NCI-H128 (cell line): ENCODE measurements around the gene PARP14.
A peak's percentile ranks its signal among the peaks of the same experiment; 100 is the strongest.
"Not testable (repeated sequence)": the region's sequence is repeated elsewhere in the genome, so short reads cannot be mapped to it uniquely, and the experiment has no call there.

Source experiments
- DNase-seq: peaks from one replicate; lab custom pipeline; 2025; ENCODE audit not compliant: unreplicated experiment; lab: John Stamatoyannopoulos, UW

PARP14 gene

DNA sequence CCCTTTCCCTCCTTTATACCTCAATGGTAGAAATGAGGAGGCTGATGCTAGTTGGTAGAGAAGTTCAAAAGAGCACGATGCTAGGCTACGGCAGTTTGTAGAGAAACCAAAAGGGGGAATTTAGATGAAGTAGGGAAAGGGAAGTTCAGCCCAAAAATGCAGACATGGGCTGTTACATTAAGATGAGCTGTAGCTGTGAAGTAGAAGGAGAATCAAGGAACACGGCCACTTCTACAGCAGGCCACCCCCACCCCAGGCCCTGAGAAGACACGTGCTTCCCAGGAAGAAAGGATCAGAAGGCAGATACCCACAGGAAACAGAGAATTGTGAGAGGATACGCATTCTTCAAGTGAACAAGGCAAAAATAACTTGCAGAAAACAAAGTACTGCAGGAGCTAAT, 2.1 kb upstream of the PARP14 start:
- DNase-seq = no peak

DNA sequence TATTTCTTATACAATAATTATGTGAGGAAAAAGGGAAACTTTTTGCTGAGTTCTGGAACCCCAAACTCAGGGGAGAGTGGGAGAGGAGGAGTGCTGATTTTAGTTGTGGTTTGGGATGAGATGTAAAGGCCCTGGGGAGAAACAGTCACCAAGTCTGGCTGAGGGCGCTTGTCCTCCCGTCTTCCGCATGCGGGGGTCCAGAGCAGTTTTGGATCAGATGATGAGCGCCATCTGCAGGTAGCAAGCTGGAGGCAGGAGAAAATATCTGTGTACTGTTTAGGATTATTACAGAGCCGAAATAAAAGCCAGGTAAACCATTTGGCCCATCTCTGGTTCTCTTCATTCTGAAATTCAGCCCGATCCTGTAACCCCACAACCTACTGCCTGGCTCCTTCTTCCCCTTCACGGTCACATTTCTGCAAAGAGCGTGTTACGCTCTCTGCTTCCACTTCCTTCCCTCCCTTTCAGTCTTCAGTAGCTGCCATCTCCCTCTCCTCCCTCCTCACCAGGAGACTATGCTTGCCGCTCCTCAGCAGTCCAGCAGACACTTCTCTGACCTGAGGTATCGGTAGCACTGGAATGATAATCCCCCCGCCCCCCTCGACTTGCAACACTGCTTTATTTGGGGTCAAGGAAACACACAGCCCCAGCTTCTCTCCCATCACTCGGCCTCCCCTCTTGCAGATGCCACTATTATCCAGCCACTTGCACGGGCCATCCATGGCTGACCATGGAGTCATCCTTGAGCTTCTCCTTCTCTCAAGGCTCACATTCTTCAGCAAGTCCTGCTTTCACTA, 1.4 kb upstream of the PARP14 start:
- DNase-seq = peak; percentile 42

DNA sequence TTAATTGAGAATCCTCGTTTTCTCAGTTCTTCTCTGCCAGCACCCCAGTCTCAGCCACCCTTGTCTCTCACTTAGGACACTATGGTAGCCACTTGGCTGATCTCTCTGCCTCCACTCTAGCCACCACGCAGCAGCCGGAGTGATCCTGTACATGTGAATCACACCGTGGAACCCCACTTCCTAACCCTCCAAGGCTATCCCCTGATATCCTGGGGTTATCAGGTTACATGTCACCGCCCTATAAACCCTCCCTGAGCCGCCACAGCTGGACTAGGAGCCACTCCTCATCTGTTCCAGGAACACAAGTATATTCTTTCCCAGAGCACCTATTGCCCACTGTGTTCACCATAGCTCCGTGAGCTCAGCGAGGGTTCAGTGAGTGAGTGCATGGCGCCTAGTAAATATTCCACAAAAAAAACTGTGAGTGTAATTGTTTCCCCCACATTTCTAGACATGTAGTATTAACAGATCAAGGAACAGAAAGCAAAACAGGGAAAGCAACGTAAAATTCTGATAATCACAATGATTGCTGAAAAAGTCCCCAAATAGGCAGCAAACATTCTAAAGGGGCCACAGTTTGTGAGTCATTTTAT, 661 bp upstream of the PARP14 start:
- no peak for DNase-seq

DNA sequence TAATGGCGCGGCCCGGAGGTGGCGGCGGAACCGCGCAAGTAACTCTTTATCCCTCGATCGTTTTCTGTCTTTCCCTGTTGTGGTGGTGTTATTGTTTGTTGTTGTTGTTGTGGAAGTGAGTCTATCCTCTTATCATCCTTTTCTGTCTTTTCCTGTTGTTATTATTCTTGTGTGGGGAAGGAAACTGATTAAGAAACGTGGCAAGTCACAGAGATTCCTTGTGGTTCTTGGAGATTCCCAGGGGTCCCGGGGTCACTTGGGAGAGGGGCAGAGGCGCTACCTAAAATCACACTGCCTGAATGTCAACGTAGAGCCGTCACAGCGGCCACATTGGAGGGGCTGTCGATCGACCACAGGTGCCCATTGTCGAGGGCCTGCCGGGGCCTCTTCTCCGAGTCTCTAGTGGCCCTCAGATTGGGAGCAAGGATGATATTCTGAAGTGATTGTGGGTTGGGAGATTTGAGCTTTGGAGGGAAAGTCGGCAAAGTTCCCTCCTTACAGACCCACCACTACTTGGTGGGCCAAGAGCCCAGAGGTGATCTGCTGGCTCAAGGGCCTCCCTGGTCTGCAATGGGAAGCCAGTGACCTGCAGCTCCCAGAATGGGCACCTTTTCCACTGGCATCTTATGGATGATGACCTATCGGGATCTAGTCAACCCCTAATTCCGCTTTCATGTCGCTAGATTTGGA, 790 bp downstream of the PARP14 start:
- no peak for DNase-seq

DNA sequence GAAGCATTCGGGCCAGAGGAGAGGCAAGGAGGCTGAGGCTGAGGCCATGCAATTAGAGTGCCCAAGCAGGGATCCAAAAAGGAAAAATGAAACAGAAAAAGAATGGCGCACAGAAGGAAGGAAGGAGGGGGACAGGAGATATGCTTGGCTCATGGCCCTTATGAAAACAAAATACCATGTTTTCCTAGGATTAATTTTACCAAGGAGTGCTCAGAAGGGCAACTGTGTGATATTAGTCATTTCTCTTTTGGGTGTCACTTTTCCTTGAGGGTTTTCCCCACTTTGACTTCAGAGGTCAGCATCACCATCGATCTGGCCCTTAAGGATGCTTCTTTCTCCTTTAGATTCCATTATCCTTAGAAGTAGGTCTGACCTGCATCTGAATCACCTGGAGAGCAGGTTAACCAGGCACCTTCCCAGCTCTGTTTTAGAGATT, 1.4 kb downstream of the PARP14 start:
- no peak for DNase-seq

DNA sequence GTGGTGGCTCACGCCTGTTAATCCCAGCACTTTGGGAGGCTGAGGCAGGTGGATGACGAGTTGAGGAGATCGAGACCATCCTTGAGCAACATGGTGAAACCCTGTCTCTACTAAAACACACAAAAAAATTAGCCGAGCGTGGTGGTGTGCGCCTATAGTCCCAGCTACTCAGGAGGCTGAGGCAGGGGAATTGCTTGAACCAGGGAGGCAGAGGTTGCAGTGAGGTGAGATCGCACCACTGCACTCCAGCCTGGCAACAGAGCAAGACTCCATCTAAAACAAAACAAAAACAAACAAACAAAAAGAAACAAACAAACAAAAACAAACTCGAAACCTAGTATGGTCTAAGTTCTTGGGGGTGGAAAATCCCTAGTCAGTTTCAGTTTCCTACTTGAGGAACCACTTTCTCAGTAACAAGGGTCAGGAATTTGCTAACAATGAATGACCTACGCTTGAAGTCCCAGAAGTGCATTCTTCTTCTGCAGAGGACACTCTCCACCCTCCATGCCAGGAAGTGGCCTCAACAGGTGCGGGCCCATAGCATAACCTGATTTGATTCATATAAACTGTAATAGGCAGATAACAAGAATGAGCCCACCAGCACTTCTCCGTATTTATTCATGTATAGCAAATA, 2.3 kb downstream of the PARP14 start:
- not testable (repeated sequence) for DNase-seq

DNA sequence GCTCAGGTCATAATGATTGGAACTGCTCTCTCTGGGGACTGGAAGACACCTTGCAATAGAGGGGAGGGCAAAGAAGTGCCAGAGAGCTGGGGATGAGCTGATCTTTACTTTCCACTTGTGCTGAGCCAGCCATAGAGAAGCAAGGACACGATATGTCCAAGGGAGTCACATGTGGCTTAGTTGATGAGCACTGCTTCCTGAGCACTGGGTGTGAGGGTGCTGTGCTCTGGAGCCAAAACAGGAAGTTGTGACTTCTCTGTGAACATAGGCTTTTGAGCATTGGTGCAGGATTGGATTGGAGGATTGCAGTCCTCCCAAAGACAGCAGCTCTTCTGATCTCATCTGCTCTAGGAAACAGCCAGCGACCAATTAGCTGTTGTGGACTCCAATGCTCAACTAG, 6.7 kb downstream of the PARP14 start:
- DNase-seq = no peak

DNA sequence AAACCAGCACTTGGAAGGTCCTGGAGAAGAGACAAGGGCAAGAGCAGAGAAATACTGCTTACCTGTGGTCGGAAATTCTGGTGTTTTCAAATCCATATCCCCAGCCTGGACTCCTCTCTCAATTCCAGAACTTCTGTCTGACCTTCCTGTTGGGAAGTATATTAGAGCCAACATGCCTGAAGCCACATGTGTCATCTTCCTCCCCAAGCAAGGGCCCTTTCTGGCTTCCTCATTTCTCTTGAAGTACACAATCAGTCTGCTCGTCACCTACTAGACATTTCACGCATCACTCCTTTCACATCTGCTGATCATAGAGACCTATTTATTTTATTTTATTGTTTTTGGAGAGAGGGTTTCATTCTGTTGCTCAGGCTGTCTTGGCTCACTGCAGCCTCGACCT, 8.4 kb downstream of the PARP14 start:
- no peak for DNase-seq

DNA sequence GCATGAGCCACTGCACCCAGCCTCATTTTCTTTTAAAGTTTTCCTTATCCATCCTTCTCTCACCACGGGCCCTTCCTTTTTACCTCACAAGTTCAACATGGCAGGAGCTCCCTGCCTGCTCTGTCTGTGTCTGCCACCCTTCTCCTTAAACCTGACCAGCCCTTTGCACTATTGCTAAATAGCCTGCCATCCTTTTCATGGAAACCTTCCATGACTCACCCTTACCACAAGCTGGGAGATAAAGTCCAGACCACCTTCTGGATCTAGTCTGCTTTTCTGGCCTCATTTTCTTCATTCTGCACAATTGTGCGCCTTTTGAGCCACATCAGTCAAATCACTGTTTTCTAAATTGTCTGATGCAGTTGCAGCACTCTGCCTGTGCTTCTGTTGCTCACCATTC, 8.9 kb downstream of the PARP14 start:
- no peak for DNase-seq

DNA sequence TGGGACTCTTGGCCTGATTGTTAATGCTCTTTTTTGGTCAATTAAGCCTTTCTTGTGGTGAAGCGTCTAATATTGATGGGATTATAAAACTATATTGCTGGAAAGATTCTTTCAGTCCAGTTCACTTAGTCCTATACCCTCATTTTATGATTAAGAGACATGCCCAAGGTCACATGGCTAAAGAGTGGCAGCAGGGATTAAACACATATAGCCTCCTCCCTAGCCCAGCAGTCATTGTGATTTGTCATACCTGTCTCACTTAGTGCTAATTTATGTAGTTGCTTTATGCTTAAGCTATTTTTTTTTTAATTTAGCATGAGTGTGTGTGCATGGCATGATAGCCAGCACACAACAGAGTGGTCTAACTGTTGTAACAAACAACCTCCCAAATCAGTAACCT, 9.5 kb downstream of the PARP14 start:
- DNase-seq = no peak

DNA sequence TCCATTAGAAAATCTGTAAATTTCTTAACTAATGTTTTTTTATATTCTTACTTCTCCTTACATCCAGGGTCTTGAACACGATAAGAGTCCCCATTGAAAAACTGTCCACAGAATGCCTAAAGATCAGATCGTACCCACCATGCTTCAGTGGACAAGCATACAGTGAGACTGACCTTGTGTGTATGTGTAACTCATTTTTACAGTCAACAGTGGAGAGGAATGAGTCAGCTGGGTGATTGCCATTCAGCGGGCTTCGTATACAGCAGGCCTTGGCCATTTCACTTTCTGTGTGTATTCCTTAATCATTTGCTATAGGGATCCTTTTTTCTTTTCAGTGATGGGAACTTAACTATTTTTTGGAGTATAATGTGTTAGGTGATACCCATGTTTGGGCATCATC, 10.6 kb downstream of the PARP14 start:
- DNase-seq = no peak

DNA sequence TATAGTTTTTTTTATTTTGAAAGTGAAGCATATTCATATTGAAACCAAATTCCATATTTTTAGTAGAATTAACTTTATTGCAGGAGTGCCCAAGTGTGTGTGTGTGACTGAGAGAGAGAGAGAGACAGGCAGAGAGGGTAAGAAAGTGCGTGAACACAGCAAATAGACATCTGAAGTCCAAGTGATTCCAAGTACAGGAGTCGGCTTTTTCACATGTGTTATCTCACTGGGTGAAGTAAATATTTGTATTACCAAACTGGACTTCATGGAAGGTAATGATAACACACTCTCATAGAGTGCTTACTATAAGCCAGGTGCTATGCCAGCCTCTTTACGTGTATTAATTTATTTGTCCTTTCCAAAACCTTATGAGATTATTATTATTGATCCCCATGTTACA, 12.0 kb downstream of the PARP14 start:
- no peak for DNase-seq

DNA sequence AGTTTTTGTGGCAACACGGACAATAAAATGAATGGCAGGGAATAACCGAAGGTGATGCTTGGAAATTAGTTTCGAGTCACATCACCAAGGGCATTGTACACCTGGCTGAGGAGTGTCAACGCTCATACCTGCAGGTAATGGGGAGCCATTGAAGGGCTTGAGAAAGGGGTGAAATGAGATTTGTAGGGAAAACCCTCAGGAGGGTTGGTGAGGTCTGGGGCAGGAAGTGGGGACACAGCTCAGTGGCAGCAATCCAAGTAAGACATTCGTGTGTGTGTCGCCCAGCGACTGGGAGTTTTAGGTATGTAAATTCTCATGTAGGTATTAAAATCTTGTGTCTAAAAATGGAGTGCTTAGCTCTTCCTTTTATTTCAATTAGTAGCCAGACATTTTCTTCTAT, 14.3 kb downstream of the PARP14 start:
- no peak for DNase-seq

DNA sequence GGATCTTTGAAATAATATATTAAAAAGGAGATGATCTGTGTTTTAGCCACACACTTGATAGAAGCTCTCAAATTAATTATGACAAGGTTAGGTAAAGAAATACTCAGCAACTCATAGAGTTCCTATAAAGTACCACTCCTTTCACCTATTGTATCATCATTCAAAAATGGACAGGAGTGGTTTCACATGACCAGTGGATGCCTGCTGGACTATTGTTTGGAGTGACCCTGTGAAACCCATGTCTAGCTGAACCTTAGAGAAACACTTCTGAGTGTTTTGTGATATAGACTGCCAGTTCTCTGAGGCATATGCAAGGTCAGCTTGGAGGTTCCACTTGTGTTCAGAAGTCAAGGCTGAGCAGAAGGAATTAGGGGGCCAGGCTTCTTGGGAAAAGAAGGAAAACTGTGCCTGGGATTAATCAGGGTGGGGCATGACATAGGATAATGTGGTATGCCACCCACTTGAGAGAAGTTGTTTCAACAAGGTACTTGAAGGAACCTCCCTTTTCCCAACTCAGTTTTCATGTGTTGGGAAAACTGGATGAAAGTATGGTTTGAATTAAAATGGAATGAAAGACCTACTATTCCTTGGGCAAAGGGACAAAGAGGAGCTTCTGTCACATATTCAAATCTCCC, 15.4 kb downstream of the PARP14 start:
- DNase-seq = no peak

DNA sequence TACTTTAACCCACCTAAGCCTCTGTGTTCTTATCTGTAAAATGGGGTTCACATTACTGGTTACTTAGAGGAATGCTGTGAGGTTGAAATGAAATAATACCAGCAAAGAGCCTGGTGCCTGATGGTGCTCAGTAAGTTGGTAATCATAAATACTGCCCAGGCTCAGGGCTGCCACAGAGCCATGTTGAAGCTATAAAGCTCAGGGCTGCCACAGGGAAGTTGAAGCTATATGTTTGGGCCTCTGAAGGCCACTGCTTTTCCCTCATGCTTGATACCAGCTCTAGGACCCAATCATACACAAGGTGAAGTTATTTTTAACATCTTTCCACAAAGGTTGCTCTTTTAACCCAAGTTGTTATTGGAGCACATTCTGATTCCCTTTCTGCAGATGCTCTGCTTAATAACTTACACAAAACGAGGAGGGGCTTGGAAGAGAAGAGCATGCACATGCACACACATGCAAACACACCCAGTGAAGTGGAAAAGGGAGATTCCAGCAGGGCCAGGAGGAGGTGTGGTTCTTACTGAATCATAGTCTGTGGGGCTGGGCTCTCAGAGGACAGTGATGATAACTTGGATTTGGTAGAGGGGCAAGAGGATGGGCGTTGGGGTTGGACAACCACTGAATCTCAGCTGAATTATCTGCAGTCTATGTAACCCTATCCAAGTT, 17.4 kb downstream of the PARP14 start:
- no peak for DNase-seq

DNA sequence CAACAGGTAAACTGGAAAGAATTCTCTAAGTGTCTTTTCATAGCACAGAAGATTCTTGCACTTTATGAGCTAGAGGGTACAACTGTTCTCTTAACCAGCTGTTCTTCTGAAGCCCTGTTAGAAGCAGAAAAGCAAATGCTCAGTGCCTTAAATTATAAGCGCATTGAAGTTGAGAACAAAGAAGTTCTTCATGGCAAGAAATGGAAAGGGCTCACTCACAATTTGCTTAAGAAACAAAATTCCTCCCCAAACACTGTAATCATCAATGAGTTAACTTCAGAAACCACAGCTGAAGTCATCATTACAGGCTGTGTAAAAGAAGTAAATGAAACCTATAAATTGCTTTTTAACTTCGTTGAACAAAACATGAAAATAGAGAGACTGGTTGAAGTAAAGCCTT, 19.6 kb downstream of the PARP14 start:
- no peak for DNase-seq

DNA sequence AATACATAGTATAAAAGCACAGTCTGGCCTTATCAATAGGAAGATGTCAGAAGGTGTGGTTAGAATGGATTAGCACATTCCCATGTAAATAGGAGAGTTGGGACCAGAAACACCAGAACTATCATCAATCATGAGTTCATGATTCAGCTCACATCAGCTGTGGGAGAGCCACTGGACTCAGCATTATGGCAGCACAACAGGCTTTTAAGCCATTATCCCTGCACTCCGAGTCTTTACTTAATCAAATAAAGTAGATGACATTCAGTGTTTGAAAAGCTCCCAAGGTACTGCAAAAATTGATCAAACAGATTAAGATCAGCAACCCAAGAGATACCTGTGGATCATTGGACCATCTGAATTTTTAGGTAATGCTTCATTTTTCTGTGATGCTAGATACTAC, 24.7 kb downstream of the PARP14 start:
- DNase-seq = no peak

DNA sequence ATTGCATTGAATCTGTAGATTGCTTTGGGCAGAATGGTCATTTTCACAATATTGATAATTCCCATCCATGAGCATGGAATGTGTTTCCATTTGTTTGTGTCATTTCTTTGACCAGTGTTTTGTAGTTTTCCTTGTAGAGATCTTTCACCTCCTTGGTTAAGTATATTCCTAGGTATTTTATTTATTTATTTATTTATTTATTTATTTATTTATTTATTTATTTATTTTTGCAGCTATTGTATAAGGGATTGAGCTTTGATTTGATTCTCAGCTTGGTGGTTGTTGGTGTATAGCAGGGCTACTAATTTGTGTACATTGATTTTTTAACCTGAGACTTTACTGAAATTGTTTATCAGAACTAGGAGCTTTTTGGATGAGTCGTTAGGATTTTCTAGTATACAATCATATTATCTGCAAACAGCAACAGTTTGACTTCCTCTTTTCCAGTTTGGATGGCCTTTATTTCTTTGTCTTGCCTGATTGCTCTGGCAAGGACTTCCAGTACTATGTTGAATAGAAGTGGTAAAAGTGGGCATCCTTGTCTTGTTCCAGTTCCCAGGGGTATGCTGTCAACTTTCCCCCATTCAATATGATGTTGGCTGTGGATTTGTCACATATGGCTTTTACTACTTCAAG, 30.1 kb downstream of the PARP14 start:
- not testable (repeated sequence) for DNase-seq

DNA sequence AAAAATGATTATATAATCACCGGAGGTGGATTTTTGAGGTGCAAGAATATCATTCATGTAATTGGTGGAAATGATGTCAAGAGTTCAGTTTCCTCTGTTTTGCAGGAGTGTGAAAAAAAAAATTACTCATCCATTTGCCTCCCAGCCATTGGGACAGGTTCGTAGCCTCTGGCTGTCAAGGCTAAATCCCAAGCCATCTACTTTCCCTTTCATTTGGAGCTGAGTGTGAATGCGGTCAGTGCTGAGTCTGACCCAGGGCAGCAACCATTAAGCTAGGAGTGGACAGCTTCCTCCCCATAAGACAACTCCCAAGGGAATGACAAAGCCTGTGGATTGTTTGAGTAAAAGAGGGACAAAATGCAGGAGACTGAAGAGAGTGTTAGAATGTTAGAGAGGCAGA, 33.6 kb downstream of the PARP14 start:
- DNase-seq = no peak

DNA sequence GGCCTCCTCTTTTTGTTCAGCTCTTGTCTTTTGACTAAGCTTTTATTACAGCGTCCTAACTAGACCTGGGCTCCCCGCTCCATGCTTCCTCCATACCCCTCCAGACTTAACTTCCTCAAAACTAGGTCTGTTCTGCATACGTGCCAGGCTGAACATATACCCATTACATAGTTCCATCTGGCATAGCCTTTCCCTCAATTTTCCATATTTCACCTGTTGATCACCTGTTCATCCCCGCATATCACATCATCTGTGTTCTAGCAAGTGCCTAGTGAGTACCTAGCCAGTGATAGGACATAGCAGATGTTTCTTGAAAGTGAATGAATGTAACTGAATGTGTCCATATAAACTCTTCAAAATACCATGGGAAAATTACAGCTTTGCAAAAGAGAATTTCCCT, 36.0 kb downstream of the PARP14 start:
- no peak for DNase-seq
